ENCODE results near the gene CD44. TPM values are rescaled to one million over a fixed set of nuclear protein-coding genes. Genes with fewer than 3 reads are reported as not detected.

Gene CD44
- total RNA-seq, 1 experiment from 2014 or later = 11.4 TPM

DNA sequence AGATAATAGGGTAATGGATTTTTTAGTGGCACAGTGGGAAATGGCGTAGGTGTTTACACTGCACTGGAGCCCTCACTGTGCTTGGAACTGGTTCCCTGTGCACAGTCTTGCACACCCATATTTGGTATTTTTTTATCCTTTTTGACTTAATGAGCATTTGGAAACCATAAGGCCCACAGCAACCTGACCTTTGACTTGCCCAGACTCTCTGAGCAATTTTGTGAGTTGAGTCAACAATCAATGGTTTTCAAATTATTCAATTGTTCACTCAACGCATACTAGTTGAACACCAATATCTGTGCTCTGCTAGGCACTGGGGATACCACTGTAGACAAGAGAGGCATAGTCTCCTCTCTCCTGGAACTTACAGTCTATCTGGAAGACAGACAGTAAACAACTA, 14.3 kb downstream of the CD44 start:
- Histone ChIP-seq H3K4me3 (ENCODE audit: insufficient read depth, low read depth, low read length) (no peak overlapping the region), H3K36me3 (replicated peaks; ENCODE audit: control insufficient read depth, insufficient read depth, low read length) (no peaks in the 10 kb centered on the region), H3K27me3 (ENCODE audit: control insufficient read depth, insufficient read depth, low read length) (no peaks in the 10 kb centered on the region)
- no peak for DNase-seq

GRCh38 chr11:35154952-35155351, 16.0 kb downstream of the CD44 start:
- H3K27me3 ChIP-seq (ENCODE audit: control insufficient read depth, insufficient read depth, low read length) = no peaks in the 10 kb centered on the region
- DNase-seq = no peak
- no peaks in the 10 kb centered on the region for H3K36me3 ChIP-seq (replicated peaks; ENCODE audit: control insufficient read depth, insufficient read depth, low read length)
- H3K4me3 ChIP-seq (ENCODE audit: insufficient read depth, low read depth, low read length) = no peak overlapping the region

- Histone ChIP-seq H3K4me3 (ENCODE audit: insufficient read depth, low read depth, low read length) (no peak overlapping the region), H3K36me3 (replicated peaks; ENCODE audit: control insufficient read depth, insufficient read depth, low read length) (no peaks in the 10 kb centered on the region), H3K27me3 (ENCODE audit: control insufficient read depth, insufficient read depth, low read length) (no peaks in the 10 kb centered on the region)
- DNase-seq = no peak
Measured at GRCh38 chr11:35155677-35156076, 16.7 kb downstream of the CD44 start.

GRCh38 chr11:35157814-35158700, 19.1 kb downstream of the CD44 start:
- Histone ChIP-seq H3K27me3 (ENCODE audit: control insufficient read depth, insufficient read depth, low read length) (no peaks in the 10 kb centered on the region), H3K4me3 (ENCODE audit: insufficient read depth, low read depth, low read length) (no peak overlapping the region), H3K36me3 (replicated peaks; ENCODE audit: control insufficient read depth, insufficient read depth, low read length) (no peaks in the 10 kb centered on the region)
- no peak for DNase-seq

DNA sequence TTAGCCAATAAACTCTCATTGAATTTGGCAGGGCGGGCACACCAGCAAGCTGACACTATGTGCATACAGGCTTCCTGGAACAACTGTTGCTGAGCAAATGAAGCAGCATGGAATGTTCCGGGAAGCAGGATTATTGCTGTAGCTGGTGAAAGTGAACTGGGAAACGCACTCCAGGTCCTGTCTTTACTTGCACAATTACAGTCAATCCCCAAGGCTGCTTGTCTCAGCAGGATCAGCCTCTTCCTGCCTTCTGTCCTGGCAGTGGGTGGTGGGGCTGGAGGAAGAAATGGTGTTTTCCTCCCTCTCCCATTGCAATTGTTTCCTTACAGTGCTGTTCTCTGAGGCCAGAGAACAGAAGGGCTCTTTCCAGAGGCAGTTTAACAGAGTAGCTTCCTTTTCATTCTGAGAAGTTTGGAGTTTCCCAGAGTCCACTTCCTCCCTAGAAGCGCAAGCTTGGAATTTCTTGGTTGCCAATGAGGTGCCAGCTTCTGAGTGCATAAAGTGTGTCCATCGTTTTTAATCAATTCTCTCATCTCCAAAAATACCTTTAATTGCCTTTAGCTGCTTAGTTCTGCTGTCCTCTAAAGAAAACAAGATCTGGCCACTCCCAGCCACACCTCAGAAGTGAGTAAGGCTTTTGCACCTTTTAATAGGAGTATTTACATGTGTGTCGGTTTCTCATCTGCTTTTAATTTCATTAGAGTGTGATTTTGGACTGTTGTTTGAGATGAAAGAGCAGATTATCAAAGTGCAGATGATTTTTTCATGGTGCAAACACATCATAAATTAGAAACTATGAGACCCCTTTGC, 19.9 kb downstream of the CD44 start:
- no peaks in the 10 kb centered on the region for H3K27me3 ChIP-seq (ENCODE audit: control insufficient read depth, insufficient read depth, low read length)
- no peak for DNase-seq
- no peak overlapping the region for H3K4me3 ChIP-seq (ENCODE audit: insufficient read depth, low read depth, low read length)
- H3K36me3 ChIP-seq (replicated peaks; ENCODE audit: control insufficient read depth, insufficient read depth, low read length) = no peaks in the 10 kb centered on the region

DNA sequence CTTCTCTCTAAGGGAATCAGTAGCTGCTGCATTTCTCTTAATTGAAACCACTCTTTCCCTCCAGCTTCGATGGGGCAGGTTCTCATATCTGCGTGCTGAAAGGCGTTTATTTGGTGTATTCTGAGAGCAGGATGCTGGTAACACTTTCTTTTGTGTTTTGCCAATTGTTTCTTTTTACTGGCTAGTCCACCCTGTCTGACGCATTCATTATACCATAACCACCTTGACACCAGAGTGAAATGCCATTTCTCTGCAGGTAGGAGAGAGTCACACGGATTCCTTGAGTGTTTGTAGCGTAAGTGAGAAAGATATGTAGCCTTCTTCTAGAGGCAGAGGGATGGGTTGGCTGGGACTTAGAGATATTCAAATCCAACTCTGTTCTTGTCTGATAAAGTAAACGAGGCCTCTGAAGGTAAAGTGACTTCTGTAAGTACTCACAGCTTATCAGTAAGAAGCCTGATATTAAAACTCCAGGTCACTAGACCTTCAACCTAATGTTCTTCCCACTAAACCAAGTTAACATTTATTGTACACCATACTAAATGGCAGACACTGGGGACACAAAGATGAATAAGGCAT, 21.4 kb downstream of the CD44 start:
- Histone ChIP-seq H3K36me3 (replicated peaks; ENCODE audit: control insufficient read depth, insufficient read depth, low read length) (no peaks in the 10 kb centered on the region), H3K4me3 (ENCODE audit: insufficient read depth, low read depth, low read length) (no peak overlapping the region), H3K27me3 (ENCODE audit: control insufficient read depth, insufficient read depth, low read length) (no peaks in the 10 kb centered on the region)
- no peak for DNase-seq

DNA sequence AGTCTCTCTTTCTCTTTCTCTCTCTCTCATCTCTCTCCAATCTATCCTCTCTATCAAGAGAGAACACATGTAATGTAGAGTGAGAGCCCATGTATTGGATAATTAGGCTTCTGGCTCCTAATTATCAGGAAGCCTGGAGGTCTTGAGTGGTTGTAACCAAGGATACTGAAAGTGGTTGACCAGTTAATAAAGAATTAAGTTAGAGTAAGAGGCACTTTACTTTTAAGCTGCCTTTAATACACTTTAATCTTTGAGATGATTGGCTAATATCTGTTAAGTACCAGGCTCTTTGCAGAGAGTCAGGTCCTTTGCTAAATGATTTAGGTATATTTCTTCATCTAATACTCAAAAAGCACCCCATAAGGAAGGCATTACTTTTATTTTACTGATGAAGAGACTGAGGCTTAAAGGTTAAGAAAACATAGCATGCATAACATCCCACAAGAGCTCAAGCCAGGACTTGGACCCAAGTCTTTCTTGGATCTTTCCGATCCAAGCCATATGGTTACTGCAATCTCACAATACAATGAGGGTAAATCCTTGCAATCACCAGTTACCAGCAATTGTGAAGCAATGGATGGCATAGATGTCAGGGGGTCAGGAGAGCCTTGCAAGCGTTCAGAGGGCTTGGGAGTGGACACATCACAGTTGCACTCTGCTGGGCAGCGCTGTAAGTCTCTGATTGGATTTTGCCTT, 22.1 kb downstream of the CD44 start:
- no peaks in the 10 kb centered on the region for H3K36me3 ChIP-seq (replicated peaks; ENCODE audit: control insufficient read depth, insufficient read depth, low read length)
- DNase-seq = no peak
- no peak overlapping the region for H3K4me3 ChIP-seq (ENCODE audit: insufficient read depth, low read depth, low read length)
- no peaks in the 10 kb centered on the region for H3K27me3 ChIP-seq (ENCODE audit: control insufficient read depth, insufficient read depth, low read length)

DNA sequence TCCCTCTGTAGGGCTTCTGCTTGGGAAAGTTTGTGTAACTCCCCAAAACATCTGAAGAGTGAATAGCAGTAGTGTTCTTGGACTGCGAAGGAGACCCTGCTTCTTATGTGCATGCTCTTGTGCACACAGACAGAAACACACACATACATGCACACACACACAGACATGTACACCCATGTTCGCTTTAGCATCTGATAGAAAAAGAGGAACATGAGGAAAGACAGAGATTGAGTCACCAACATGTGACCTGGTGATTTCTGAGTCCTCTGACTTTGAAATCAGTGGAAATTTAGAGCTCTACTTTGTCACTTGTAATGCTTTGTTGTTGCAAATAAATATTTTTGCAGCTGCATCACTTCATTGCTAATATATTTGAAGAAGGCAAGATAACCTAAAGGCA, 23.8 kb downstream of the CD44 start:
- Histone ChIP-seq H3K27me3 (ENCODE audit: control insufficient read depth, insufficient read depth, low read length) (no peaks in the 10 kb centered on the region), H3K4me3 (ENCODE audit: insufficient read depth, low read depth, low read length) (no peak overlapping the region)
- no peak for DNase-seq

DNA sequence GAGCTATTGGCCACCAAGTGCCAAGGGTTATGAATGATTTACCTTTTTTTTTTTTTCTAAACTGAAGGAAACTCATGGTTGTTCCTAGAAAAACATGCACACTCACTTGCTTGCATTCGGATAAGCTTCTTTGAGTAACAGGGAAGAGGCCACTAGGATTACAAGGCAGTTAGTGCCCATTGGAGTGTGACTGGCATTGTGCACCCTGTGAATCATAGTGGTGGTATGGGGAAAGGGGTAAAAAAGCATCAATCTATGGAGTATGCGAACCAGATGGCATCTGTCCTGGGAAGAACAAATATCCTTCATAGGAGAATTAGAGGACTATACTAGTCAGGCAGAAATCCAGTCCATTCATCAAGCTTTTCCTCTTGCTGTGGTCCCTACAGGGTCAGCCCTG, 24.2 kb downstream of the CD44 start:
- no peak for DNase-seq
- H3K4me3 ChIP-seq (ENCODE audit: insufficient read depth, low read depth, low read length) = no peak overlapping the region
- H3K27me3 ChIP-seq (ENCODE audit: control insufficient read depth, insufficient read depth, low read length) = no peaks in the 10 kb centered on the region
- no peaks in the 10 kb centered on the region for H3K36me3 ChIP-seq (replicated peaks; ENCODE audit: control insufficient read depth, insufficient read depth, low read length)

More for the DNA sequence above, 23.8 kb downstream of the CD44 start:
- H3K36me3 ChIP-seq (replicated peaks; ENCODE audit: control insufficient read depth, insufficient read depth, low read length) = no peaks in the 10 kb centered on the region

- Histone ChIP-seq H3K4me3 (ENCODE audit: insufficient read depth, low read depth, low read length) (no peak overlapping the region), H3K27me3 (ENCODE audit: control insufficient read depth, insufficient read depth, low read length) (no peaks in the 10 kb centered on the region), H3K36me3 (replicated peaks; ENCODE audit: control insufficient read depth, insufficient read depth, low read length) (no peaks in the 10 kb centered on the region)
- DNase-seq = no peak
Measured at GRCh38 chr11:35163702-35164496, 24.9 kb downstream of the CD44 start.

DNA sequence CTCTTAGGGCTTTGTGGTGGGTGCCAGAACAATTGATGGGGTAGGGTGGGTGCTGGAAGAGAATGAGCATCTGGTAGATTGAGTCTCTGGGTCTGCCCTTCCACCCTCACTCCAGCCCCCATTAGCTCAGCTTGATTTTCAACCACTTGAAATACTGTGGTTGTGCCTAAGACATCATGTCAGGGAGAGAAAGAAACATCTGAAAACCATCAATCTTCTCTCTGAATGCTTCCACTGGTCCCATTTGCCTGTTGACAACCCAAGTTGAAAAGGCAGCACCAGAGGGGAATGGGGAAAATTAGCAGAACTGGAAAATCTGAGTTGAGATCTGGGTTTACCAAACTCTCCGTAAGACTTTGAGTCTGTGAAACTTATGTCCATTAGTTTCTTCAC, 26.1 kb downstream of the CD44 start:
- H3K27me3 ChIP-seq (ENCODE audit: control insufficient read depth, insufficient read depth, low read length) = no peaks in the 10 kb centered on the region
- no peak for DNase-seq
- H3K4me3 ChIP-seq (ENCODE audit: insufficient read depth, low read depth, low read length) = no peak overlapping the region
- H3K36me3 ChIP-seq (replicated peaks; ENCODE audit: control insufficient read depth, insufficient read depth, low read length) = no peaks in the 10 kb centered on the region

DNA sequence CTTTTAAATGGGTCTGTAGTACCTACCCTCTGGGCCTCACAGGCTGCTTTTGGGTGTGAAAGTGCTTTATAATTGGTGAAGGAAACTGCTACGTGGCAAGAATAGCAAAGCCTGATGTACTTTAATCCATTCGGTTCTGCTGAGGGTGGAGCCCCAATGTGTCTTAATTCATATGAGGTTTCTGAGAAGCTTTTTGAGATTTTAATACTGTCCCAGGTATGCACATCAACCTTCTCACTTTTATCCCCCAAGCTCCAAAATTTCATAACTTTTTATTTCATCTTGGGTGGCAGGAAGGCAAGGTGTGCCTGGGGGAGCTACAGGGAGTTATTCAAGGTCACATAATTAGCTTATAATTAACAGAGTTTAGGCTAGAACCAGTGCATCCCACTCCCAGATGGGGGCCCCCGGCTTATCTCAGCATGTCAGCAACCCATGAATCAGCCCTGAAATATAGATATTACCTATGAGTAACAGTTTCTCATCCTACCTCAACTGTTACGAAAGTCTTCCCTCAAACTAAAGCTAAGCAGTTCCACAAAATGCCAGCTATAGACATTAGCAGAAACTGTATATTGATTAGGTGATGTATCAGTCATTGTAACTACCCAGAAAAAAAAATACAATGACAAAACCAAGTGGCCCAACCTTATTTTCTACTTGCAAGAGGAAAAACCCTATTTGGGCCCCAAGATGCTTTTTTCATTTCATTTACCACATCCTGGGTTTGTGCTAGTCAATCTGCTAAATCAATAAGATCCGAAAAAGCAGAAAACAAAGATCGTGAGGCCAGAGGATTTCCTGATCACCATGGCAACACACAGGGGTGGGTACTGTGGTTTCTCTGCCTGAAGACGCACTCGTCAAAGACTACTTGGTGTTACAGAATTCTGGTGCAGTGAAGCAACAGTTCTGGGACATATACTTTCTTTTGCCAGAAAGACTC, 26.7 kb downstream of the CD44 start:
- H3K4me3 ChIP-seq (ENCODE audit: insufficient read depth, low read depth, low read length) = no peak overlapping the region
- no peaks in the 10 kb centered on the region for H3K36me3 ChIP-seq (replicated peaks; ENCODE audit: control insufficient read depth, insufficient read depth, low read length)
- no peaks in the 10 kb centered on the region for H3K27me3 ChIP-seq (ENCODE audit: control insufficient read depth, insufficient read depth, low read length)
- no peak for DNase-seq

Measured in H7 (cell line).